ENCODE data around the gene CEL.

DNA sequence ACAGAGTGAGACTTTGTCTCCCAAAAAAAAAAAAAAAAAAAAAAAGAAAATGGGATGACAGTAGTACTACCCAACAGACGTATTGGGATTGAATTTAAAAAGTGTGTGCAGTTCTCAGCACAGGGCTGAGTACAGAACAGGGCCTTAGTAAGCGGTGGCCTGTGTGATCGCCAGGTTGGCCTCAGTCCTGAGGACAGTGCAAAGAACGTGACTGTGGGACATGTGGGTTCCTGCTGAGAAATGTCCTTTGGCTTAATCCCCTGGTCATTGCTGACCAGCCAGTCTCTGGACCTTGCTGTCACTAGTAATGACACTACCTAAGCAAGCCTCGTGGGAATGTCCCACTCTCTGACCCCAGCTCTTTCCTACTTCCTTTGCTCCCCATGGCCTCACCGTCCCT lies 17.7 kb upstream of the CEL start:
- no peak for TF ChIP-seq ZNF274 (IDR thresholded peaks at IDR 0.05; ENCODE audit: low read depth, low read length)
- no peak for TF ChIP-seq SUZ12 (IDR thresholded peaks at IDR 0.05; ENCODE audit: extremely low read depth, insufficient read depth, insufficient read length)
